ENCODE measurements around the gene SEMA6C. TPM values are rescaled to one million over a fixed set of nuclear protein-coding genes. Genes with fewer than 3 reads are reported as not detected.
A peak's percentile ranks its signal among the peaks of the same experiment; 100 is the strongest.
"Not testable (repeated sequence)": the region's sequence is repeated elsewhere in the genome, so short reads cannot be mapped to it uniquely, and the experiment has no call there.

SEMA6C gene
- total RNA-seq, 1 donor from 2014 or later, result 18.6 TPM

DNA sequence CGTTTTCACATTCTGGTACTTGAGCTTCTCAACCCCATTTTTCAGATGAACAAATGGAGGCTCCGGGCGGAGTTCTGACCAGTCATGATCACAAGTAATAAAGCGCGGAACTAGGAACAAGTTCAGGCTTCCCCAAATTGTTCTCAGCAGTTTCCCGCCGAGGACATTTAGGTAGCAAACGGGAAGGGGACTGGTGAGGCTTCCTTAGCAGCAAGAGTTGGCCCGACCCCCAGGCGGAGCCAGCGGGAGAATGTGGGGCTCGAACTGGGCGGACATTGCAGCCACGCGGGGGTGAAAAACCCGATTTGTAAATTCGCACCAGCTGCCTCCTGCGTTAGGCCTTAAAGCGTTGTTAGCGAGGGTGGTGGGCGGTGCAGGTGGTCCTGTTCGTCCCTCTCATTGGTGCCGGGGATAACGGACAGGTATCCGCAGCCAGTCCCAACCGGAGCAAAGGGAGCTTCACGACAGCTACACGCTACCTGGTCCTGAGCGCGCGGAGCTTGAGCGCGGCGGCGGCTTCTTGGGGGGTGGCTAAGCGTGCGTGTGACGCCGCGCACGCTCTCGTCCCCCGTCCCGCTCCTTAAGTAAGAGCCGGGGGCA lies 15.3 kb downstream of the SEMA6C start:
- peak; percentile 84 for DNase-seq

DNA sequence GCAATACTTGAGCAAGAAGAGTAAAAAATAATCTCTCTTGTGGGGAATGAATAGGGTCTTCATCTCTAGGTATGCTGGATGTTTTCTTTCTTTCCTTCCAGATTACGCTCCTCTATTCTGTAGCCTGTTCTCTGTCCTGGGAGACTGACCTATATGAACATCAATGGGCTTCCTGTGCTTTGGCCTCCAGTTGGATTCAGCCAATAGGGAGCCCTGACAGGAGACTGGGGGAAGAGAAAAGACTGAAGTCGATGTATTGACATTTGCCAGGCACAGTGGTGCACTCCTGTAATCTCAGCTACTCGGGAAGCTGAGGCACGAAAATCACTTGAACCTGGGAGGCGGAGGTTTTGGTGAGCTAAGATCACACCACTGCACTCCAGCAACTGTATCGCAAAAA lies 17.6 kb downstream of the SEMA6C start:
- DNase-seq, result no peak

DNA sequence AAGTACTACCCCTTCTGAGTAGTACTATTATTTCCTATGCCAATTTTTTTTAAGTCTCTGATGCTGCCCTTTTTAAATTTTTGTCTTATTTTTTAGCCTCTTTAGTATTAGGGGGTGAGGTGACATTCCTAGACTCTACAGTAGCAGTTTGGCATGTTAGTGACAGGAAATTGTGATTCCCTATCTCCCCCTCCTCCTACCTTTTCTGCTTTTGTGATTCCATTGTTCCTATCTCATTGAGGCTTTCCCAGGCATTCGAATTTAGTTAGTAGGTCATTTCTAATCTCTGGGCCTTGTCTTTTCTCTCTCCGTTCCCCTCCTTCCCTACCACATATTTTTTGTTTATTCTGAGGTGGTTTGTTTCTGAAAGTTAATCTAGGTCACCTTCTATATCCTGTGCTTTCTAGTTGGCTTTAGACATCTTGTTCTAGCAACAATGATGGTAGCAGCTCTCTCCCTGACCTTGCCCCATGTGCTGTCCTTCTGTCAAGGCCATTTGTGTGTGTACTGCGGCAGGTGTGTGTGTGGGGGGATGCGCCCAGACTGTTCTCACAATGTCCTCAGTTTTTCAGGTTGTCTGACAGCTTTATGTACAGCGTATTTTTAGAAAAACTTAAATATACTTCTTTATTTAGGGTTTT lies 21.5 kb downstream of the SEMA6C start:
- no peak for DNase-seq

DNA sequence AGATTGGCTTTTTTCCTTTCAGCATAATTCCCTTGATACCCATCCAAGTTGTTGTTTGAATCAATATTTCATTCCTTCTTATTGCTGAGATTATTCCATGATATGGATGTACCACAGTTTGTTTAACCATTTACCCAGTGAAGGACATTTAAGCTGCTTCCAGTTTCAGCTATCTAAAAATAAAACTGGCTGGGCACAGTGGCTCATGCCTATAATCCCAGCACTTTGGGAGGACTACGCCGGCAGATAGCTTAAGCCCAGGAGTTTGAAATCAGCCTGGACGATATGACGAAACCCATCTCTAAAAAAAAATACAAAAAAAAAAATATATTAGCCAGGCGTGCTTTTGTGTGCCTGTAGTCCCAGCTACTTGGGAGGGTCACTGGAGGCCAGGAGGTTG lies 32.6 kb downstream of the SEMA6C start:
- no peak for DNase-seq

DNA sequence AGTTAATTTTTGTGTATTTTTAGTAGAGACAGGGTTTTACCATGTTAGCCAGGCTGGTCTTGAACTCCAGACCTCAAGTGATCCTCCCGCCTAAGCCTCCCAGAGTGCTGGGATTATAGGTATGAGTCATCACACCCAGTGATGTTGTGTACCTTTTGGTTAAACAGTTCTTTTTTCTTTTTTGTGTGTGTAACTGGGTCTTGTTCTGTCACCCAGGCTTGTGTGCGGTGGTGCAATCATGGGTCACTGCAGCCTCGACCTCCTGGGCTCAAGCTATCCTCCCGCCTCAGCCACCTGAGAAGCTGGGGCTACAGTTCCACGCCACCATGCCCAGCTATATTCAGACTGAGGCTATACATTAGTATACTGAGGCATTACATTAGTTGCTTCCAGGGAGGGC lies 38.1 kb downstream of the SEMA6C start:
- DNase-seq, result no peak

DNA sequence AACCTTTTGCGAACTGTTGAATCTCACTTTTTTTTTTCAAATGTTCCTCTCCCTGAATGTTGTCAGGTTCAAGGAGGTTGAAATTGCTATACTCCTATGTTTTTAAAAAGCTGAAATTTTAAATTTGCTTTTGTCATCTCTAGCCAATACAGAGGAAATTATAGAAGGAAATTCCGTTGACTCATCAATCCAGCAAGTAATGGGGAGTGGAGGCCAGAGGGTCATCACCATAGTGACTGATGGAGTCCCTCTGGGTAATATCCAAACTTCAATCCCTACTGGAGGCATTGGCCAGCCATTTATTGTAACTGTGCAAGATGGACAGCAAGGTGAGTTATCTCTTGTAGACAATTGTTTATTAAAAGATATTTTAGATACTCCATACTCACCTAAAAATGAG lies 39.5 kb downstream of the SEMA6C start:
- DNase-seq, result no peak

DNA sequence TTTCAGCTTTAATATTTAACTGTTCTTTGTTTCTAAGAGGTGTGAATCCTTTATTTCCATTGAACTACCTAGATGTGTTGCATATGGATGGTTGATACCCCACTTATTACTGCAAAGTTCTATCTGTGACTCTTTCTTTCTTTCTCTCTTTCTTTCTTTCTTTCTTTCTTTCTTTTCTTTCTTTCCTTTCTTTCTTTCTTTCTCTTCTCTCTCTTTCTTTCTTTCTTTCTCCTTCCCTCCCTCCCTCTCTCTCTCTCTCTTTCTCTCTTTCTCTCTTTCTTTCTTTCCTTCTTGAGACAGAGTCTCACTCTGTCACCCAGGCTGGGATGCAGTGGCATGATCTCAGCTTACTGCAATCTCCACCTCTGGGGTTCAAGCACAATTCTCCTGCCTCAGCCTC lies 41.8 kb downstream of the SEMA6C start:
- DNase-seq, result no peak

DNA sequence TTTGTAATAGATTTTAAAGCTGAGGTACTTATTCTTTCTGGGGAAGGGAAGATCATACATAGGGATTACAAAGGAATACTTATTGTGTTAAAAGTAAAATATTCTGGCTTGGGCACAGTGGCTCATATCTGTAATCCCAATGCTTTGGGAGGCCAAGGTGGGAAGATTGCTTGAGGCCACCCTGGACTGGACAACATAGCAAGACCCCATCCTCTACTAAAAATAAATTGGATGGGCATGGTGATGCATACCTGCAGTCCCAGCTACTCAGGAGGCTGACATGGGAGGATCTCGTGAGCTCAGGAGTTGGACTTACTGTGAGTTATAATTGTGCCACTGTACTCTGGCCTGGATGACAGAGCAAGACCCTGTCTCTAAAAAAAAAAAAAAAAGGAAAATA lies 48.3 kb downstream of the SEMA6C start:
- DNase-seq, result no peak

DNA sequence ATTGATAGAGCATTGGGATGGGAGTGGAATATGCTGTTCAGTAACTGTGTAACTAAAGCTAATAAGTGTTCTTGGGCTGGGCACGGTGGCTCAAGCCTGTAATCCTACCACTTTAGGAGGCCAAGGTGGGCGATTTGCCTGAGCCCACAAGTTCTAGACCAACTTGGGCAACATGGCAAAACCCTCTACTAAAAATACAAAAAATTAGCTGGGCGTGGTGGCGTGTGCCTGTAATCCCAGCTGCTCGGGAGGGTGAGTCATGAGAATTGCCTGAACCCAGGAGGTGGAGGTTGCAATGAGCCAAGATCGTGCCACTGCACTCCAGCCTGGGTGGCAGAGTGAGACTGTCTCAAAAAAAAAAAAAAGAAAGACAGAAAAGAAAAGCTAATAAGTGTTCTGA lies 49.0 kb downstream of the SEMA6C start:
- not testable (repeated sequence) for DNase-seq

DNA sequence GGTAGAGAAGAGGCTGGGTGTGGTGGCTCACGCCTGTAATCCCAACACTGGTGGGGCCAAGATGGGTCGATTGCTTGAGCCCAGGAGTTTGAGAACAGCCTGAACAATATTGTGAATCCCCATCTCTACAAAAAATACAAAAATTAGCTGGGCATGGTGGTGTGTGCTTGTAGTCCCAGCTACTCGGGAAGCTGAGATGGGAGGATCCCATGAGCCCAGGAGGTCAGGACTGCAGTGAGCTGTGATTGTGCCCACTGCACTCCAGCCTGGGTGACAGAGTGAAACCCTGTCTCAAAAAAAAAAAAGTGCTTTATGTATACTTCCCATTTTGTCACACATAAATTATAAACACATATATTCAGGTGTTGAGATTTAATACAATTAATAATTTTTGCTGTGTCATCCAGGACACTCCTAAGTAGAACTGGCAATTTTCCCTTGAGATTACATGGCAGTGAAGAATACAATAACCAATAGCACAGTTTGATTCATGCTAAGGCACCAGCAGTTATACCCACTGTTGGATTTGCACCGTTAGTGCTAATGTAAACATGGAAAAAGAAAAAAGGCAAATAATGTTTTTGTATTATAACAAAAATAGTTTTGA lies 60.4 kb downstream of the SEMA6C start:
- DNase-seq, result no peak

Other genes starting within 250 kb of the SEMA6C start
- gene SETDB1, start 220.3 kb downstream of the SEMA6C start, total RNA-seq, result 51.5 TPM
- gene CERS2, start 171.8 kb downstream of the SEMA6C start, total RNA-seq, result 35.6 TPM
- gene ANXA9, start 164.3 kb downstream of the SEMA6C start, total RNA-seq, result not detected
- gene MINDY1, start 139.7 kb downstream of the SEMA6C start, total RNA-seq, result 10.5 TPM
- gene PRUNE1, start 138.2 kb downstream of the SEMA6C start, total RNA-seq, result 25.3 TPM
- 0.16 TPM for gene BNIPL, start 110.0 kb downstream of the SEMA6C start, total RNA-seq
- 3.4 TPM for gene C1orf56, start 98.9 kb downstream of the SEMA6C start, total RNA-seq
- 33.4 TPM for gene CDC42SE1, start 87.0 kb downstream of the SEMA6C start, total RNA-seq
- gene MLLT11, start 86.2 kb downstream of the SEMA6C start, total RNA-seq, result 77.2 TPM
- gene GABPB2, start 75.9 kb downstream of the SEMA6C start, total RNA-seq, result 12.6 TPM
- gene TNFAIP8L2, start 10.0 kb upstream of the SEMA6C start, total RNA-seq, result 0.78 TPM
- 16.4 TPM for gene LYSMD1, start 19.3 kb upstream of the SEMA6C start, total RNA-seq
- gene SCNM1, start 19.5 kb upstream of the SEMA6C start, total RNA-seq, result 35.6 TPM
- not detected for gene TMOD4, start 29.4 kb upstream of the SEMA6C start, total RNA-seq
- 75.3 TPM for gene VPS72, start 43.6 kb upstream of the SEMA6C start, total RNA-seq
- gene PIP5K1A, start 51.9 kb upstream of the SEMA6C start, total RNA-seq, result 56.3 TPM
- gene PSMD4, start 108.1 kb upstream of the SEMA6C start, total RNA-seq, result 82.0 TPM
- gene ZNF687, start 135.7 kb upstream of the SEMA6C start, total RNA-seq, result 6.9 TPM
- gene PI4KB, start 180.8 kb upstream of the SEMA6C start, total RNA-seq, result 26.4 TPM
- gene RFX5, start 200.6 kb upstream of the SEMA6C start, total RNA-seq, result 25.0 TPM
- gene SELENBP1, start 226.1 kb upstream of the SEMA6C start, total RNA-seq, result 9.2 TPM